Measurements from ENCODE around the gene ROR2.

The ROR2 gene

DNA sequence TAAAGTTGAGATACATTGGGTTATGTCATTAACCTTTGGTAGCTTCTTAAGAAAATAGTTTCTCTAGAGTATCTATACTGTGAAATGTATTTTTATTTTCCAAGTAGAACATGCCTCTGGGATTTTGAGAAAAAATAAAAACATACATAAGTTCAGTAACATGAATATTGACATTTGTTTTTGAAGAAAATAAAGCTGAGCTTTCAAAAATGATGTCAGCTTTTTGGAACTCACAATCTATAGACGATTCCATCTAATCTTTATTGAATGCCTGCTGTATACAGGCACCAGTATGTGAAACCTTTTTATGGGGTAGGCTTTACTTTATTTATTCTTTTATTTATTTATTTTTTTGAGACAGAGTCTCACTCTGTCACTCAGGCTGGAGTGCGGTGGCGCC, 350.5 kb downstream of the ROR2 start:
- H3K9ac ChIP-seq (ENCODE audit: low read length): no peak overlapping the region

GRCh38 chr9:91591627-91592026, 358.4 kb downstream of the ROR2 start:
- Histone ChIP-seq H3K4me1 (ENCODE audit: control insufficient read depth, insufficient read depth, low read length) (no peaks in the 10 kb centered on the region), H3K4me3 (ENCODE audit: low read length) (no peak overlapping the region), H3K36me3 (ENCODE audit: control insufficient read depth, insufficient read depth, low read length) (no peaks in the 10 kb centered on the region), H3K27me3 (ENCODE audit: control insufficient read depth, insufficient read depth, low read length) (no peaks in the 10 kb centered on the region), H3K9ac (ENCODE audit: low read length) (no peak overlapping the region), H3K9me3 (ENCODE audit: control insufficient read depth, low read length) (no peaks in the 10 kb centered on the region)

More for the DNA sequence above, 350.5 kb downstream of the ROR2 start:
- Histone ChIP-seq H3K36me3 (ENCODE audit: control insufficient read depth, insufficient read depth, low read length) (no peaks in the 10 kb centered on the region), H3K27me3 (ENCODE audit: control insufficient read depth, insufficient read depth, low read length) (peaks cover 4% of the 10 kb centered on the region), H3K9me3 (ENCODE audit: control insufficient read depth, low read length) (no peaks in the 10 kb centered on the region), H3K4me1 (ENCODE audit: control insufficient read depth, insufficient read depth, low read length) (no peaks in the 10 kb centered on the region), H3K4me3 (ENCODE audit: low read length) (no peak overlapping the region)

DNA sequence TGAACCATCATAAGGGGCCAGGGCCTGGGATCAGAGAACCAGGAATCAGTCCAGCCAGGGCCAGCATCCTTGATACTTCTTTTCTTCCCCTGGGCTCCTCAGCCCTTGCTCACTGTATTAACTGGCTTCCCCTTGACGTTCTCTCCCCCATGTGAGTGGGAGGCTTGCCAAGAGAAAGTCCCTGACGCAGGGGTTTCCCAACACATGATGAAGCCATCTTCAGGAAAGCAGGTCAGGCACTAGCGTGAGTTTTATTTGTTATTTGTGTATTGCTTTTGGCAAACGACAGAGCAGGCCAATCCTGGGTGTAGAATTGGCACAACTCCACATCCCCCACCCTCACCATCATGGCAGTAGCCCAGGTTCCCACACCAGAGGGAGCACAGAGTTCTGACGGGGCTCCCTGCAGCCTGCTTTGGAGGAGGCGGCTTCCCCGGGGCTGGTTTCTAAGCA, 360.9 kb downstream of the ROR2 start:
- no peaks in the 10 kb centered on the region for H3K36me3 ChIP-seq (ENCODE audit: control insufficient read depth, insufficient read depth, low read length)
- no peaks in the 10 kb centered on the region for H3K4me1 ChIP-seq (ENCODE audit: control insufficient read depth, insufficient read depth, low read length)
- H3K4me3 ChIP-seq (ENCODE audit: low read length): no peak overlapping the region
- no peaks in the 10 kb centered on the region for H3K27me3 ChIP-seq (ENCODE audit: control insufficient read depth, insufficient read depth, low read length)
- no peaks in the 10 kb centered on the region for H3K9me3 ChIP-seq (ENCODE audit: control insufficient read depth, low read length)
- H3K9ac ChIP-seq (ENCODE audit: low read length): no peak overlapping the region

- no peaks in the 10 kb centered on the region for H3K9me3 ChIP-seq (ENCODE audit: control insufficient read depth, low read length)
- H3K27me3 ChIP-seq (ENCODE audit: control insufficient read depth, insufficient read depth, low read length): no peaks in the 10 kb centered on the region
- H3K4me3 ChIP-seq (ENCODE audit: low read length): no peak overlapping the region
- no peaks in the 10 kb centered on the region for H3K36me3 ChIP-seq (ENCODE audit: control insufficient read depth, insufficient read depth, low read length)
- no peak overlapping the region for H3K9ac ChIP-seq (ENCODE audit: low read length)
- H3K4me1 ChIP-seq (ENCODE audit: control insufficient read depth, insufficient read depth, low read length): no peaks in the 10 kb centered on the region
These were observed 363.7 kb downstream of the ROR2 start for GRCh38 chr9:91586282-91586681.

- H3K9ac ChIP-seq (ENCODE audit: low read length): no peak overlapping the region
- H3K36me3 ChIP-seq (ENCODE audit: control insufficient read depth, insufficient read depth, low read length): no peaks in the 10 kb centered on the region
- no peak overlapping the region for H3K4me3 ChIP-seq (ENCODE audit: low read length)
- no peaks in the 10 kb centered on the region for H3K9me3 ChIP-seq (ENCODE audit: control insufficient read depth, low read length)
- H3K27me3 ChIP-seq (ENCODE audit: control insufficient read depth, insufficient read depth, low read length): no peaks in the 10 kb centered on the region
- H3K4me1 ChIP-seq (ENCODE audit: control insufficient read depth, insufficient read depth, low read length): no peaks in the 10 kb centered on the region
These were observed 366.1 kb downstream of the ROR2 start for GRCh38 chr9:91583966-91584365.

- Histone ChIP-seq H3K9ac (ENCODE audit: low read length) (no peak overlapping the region), H3K4me1 (ENCODE audit: control insufficient read depth, insufficient read depth, low read length) (no peaks in the 10 kb centered on the region), H3K9me3 (ENCODE audit: control insufficient read depth, low read length) (no peaks in the 10 kb centered on the region), H3K4me3 (ENCODE audit: low read length) (no peak overlapping the region), H3K36me3 (ENCODE audit: control insufficient read depth, insufficient read depth, low read length) (no peaks in the 10 kb centered on the region), H3K27me3 (ENCODE audit: control insufficient read depth, insufficient read depth, low read length) (no peaks in the 10 kb centered on the region)
These were observed 366.7 kb downstream of the ROR2 start for GRCh38 chr9:91583161-91583875.

DNA sequence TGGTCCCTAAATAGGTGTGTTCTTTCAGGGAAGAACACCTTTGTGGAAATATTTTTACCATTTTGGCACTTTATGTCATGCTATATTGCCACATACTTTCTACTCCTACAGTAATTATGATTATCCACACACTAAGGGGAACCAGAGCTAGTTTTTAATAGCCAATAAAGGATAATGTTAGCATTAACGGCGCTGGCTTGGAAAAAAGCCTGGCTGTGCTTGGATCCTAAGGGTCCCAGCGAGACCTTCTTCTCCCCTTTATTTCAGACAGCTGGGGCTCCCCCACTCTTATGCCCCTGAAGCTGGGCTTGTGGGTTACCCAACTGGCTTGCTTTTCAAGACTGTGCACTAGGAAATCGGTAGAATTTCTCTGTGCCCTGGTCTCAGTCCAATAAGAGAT, 367.8 kb downstream of the ROR2 start:
- Histone ChIP-seq H3K9me3 (ENCODE audit: control insufficient read depth, low read length) (no peaks in the 10 kb centered on the region), H3K4me1 (ENCODE audit: control insufficient read depth, insufficient read depth, low read length) (no peaks in the 10 kb centered on the region), H3K27me3 (ENCODE audit: control insufficient read depth, insufficient read depth, low read length) (no peaks in the 10 kb centered on the region), H3K36me3 (ENCODE audit: control insufficient read depth, insufficient read depth, low read length) (no peaks in the 10 kb centered on the region), H3K4me3 (ENCODE audit: low read length) (no peak overlapping the region), H3K9ac (ENCODE audit: low read length) (no peak overlapping the region)

GRCh38 chr9:91580136-91580535, 369.9 kb downstream of the ROR2 start:
- Histone ChIP-seq H3K36me3 (ENCODE audit: control insufficient read depth, insufficient read depth, low read length) (no peaks in the 10 kb centered on the region), H3K9ac (ENCODE audit: low read length) (no peak overlapping the region), H3K4me3 (ENCODE audit: low read length) (no peak overlapping the region), H3K9me3 (ENCODE audit: control insufficient read depth, low read length) (no peaks in the 10 kb centered on the region), H3K27me3 (ENCODE audit: control insufficient read depth, insufficient read depth, low read length) (no peaks in the 10 kb centered on the region), H3K4me1 (ENCODE audit: control insufficient read depth, insufficient read depth, low read length) (no peaks in the 10 kb centered on the region)

- Histone ChIP-seq H3K9ac (ENCODE audit: low read length) (no peak overlapping the region), H3K36me3 (ENCODE audit: control insufficient read depth, insufficient read depth, low read length) (no peaks in the 10 kb centered on the region), H3K27me3 (ENCODE audit: control insufficient read depth, insufficient read depth, low read length) (no peaks in the 10 kb centered on the region), H3K4me3 (ENCODE audit: low read length) (no peak overlapping the region), H3K9me3 (ENCODE audit: control insufficient read depth, low read length) (no peaks in the 10 kb centered on the region), H3K4me1 (ENCODE audit: control insufficient read depth, insufficient read depth, low read length) (no peaks in the 10 kb centered on the region)
These were observed 371.1 kb downstream of the ROR2 start for GRCh38 chr9:91578911-91579310.

DNA sequence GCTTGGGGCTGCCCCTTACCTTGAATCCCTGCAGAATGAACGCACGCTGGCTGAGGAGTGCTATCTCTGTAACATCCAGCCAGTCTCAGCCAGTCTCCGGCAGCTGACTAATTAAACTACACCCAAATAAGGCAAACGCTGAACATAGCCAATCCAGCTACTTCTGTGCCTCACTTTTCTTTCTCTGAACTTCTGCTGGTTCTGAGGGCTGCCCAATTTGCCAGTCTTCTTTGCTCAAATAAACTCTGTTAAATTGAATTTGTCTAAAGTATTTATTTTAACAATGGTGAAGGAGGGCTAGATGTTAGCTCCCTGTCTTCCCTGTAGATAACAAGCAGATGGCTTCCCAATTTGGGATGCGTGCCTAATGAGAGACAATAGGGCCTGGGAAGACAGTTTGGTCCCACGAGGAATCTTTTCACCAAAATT, 372.4 kb downstream of the ROR2 start:
- no peaks in the 10 kb centered on the region for H3K36me3 ChIP-seq (ENCODE audit: control insufficient read depth, insufficient read depth, low read length)
- H3K27me3 ChIP-seq (ENCODE audit: control insufficient read depth, insufficient read depth, low read length): no peaks in the 10 kb centered on the region
- no peaks in the 10 kb centered on the region for H3K9me3 ChIP-seq (ENCODE audit: control insufficient read depth, low read length)
- no peak overlapping the region for H3K4me3 ChIP-seq (ENCODE audit: low read length)
- no peak overlapping the region for H3K9ac ChIP-seq (ENCODE audit: low read length)
- H3K4me1 ChIP-seq (ENCODE audit: control insufficient read depth, insufficient read depth, low read length): peaks cover 4% of the 10 kb centered on the region

DNA sequence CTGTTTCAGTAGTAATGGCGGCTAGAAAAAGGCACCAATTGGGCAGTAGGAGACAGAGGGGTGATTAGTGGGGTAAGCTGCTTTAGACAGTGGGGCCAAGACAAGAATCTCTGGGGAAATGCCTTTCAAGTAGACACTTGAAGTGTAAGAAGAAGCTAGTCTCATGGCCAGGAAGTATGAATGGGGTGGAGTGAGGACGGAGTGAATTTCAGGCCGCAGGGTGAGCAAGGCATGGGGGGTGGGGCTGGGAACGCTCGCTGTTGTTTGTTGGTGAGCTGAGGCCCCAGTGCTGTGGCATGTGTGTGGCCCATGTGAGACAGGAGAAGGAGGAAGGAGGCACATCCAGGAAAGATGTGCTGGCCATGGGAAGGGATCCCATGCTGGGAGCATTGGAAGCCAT, 377.2 kb downstream of the ROR2 start:
- Histone ChIP-seq H3K4me1 (ENCODE audit: control insufficient read depth, insufficient read depth, low read length) (peaks cover 19% of the 10 kb centered on the region), H3K4me3 (ENCODE audit: low read length) (no peak overlapping the region), H3K27me3 (ENCODE audit: control insufficient read depth, insufficient read depth, low read length) (no peaks in the 10 kb centered on the region), H3K36me3 (ENCODE audit: control insufficient read depth, insufficient read depth, low read length) (no peaks in the 10 kb centered on the region), H3K9me3 (ENCODE audit: control insufficient read depth, low read length) (no peaks in the 10 kb centered on the region), H3K9ac (ENCODE audit: low read length) (no peak overlapping the region)

- no peaks in the 10 kb centered on the region for H3K36me3 ChIP-seq (ENCODE audit: control insufficient read depth, insufficient read depth, low read length)
- no peak overlapping the region for H3K4me3 ChIP-seq (ENCODE audit: low read length)
- H3K9ac ChIP-seq (ENCODE audit: low read length): no peak overlapping the region
- H3K4me1 ChIP-seq (ENCODE audit: control insufficient read depth, insufficient read depth, low read length): peaks cover 19% of the 10 kb centered on the region
- H3K9me3 ChIP-seq (ENCODE audit: control insufficient read depth, low read length): no peaks in the 10 kb centered on the region
- no peaks in the 10 kb centered on the region for H3K27me3 ChIP-seq (ENCODE audit: control insufficient read depth, insufficient read depth, low read length)
These were observed 378.0 kb downstream of the ROR2 start for GRCh38 chr9:91572044-91572443.

DNA sequence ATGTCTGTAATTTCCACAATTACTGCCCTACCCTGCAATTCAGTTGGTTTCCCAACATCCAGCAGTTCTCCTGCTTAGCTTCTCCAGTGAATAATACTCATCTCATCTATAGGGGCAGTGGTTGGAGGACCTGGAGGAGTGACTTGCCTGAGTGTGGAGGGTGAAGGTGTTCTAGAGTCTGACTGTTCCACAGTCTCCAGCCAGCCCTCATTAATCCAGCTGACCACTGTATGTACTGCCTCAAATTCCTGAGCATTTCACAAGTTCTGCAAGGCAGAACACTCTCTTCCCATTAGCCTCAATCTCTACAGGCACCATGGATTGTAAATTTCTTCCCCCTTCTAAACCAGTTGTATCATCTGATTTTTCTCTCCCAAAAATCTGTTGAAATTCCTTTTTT, 379.0 kb downstream of the ROR2 start:
- H3K9ac ChIP-seq (ENCODE audit: low read length): no peak overlapping the region
- no peaks in the 10 kb centered on the region for H3K36me3 ChIP-seq (ENCODE audit: control insufficient read depth, insufficient read depth, low read length)
- H3K4me1 ChIP-seq (ENCODE audit: control insufficient read depth, insufficient read depth, low read length): peaks cover 19% of the 10 kb centered on the region
- no peaks in the 10 kb centered on the region for H3K9me3 ChIP-seq (ENCODE audit: control insufficient read depth, low read length)
- no peak overlapping the region for H3K4me3 ChIP-seq (ENCODE audit: low read length)
- no peaks in the 10 kb centered on the region for H3K27me3 ChIP-seq (ENCODE audit: control insufficient read depth, insufficient read depth, low read length)
